ENCODE results near the gene RAB9A.

Gene RAB9A

GRCh38 chrX:13732246-13733067, 43.5 kb downstream of the RAB9A start:
- ChIA-PET CTCF (no interaction called here), POLR2A (no interaction called here)
- TF ChIP-seq CTCF (IDR thresholded peaks at IDR 0.05; ENCODE audit: control extremely low read depth, extremely low read depth, low read depth, missing control alignments), result no peak
- no peak for DNase-seq (ENCODE audit: extremely low spot score)

GRCh38 chrX:13733506-13733905, 44.6 kb downstream of the RAB9A start:
- ChIA-PET CTCF (interaction anchor here (0.9 kb wide), 1 partner anchor 17 kb away, joined by 3 read pairs; no protein-coding TSS in a partner anchor), POLR2A (interaction anchor here (2.2 kb wide), 1 partner anchor 64 kb away, joined by 8 read pairs; no protein-coding TSS in a partner anchor)
- DNase-seq (ENCODE audit: extremely low spot score), result no peak
- no peak for TF ChIP-seq CTCF (IDR thresholded peaks at IDR 0.05; ENCODE audit: control extremely low read depth, extremely low read depth, low read depth, missing control alignments)

- ChIA-PET POLR2A (interaction anchor here (0.5 to 2.2 kb wide), 5 partner anchors 27 to 65 kb away, joined by 3 to 8 read pairs (median 4); no protein-coding TSS in a partner anchor), CTCF (interaction anchor here (0.9 to 1.4 kb wide), 3 partner anchors 12 to 49 kb away, joined by 3 to 5 read pairs (median 4); no protein-coding TSS in a partner anchor)
- no peak for TF ChIP-seq CTCF (IDR thresholded peaks at IDR 0.05; ENCODE audit: control extremely low read depth, extremely low read depth, low read depth, missing control alignments)
- DNase-seq (ENCODE audit: extremely low spot score), result peak; percentile 94
Observed at GRCh38 chrX:13734278-13735172, 45.6 kb downstream of the RAB9A start, which contains the start of the genes OFD1 and TRAPPC2. Gene OFD1, plus strand, starts transcription at chrX:13734748. Its CDS starts 324 bp downstream, at chrX:13735072. Gene TRAPPC2, minus strand, starts transcription at chrX:13734620. Its CDS starts 14,657 bp downstream, at chrX:13719963.

GRCh38 chrX:13741695-13742094, 52.8 kb downstream of the RAB9A start:
- POLR2A ChIA-PET, result interaction anchor here (0.7 kb wide), 1 partner anchor 792 kb away, joined by 3 read pairs; no protein-coding TSS in a partner anchor
- no peak for DNase-seq (ENCODE audit: extremely low spot score)
- no peak for TF ChIP-seq CTCF (IDR thresholded peaks at IDR 0.05; ENCODE audit: control extremely low read depth, extremely low read depth, low read depth, missing control alignments)
- CTCF ChIA-PET, result interaction anchor here (0.8 to 2.1 kb wide), 3 partner anchors 9 to 17 kb away, joined by 3 to 7 read pairs (median 4); no protein-coding TSS in a partner anchor

DNA sequence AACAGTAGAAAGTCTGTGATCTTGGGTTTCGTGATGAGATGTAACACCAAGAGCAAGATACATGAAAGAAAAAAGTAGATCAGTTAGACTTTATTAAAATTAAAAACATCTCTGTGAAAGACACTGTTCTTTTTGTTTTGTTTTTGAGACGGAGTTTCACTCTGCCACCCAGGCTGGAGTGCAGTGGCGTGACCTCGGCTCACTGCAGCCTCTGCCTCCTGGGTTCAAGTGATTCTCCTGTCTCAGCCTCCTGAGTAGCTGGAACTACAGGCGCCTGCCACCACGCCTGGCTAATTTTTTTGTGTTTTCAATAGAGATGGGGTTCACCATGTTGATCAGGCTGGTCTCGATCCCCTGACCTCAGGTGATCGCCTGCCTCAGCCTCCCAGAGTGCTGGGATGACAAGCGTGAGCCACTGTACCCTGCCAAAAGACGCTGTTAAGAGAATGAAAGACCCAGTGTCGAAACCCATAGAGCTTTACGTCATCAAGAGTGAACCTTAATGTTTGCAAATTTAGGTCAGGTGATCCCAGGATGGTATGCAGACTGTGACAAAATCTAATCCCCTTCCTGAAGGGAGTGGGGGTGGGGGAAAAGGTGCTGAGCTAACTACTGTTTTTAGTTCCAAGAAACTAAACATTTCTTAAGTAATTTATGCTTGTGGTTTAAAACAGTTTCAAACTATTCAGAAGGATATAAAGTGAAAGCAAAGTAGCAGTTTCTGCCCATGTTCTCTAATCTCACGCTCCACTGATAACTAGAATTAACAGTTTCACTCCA, 53.7 kb downstream of the RAB9A start:
- POLR2A ChIA-PET, result interaction anchor here (0.6 kb wide), 1 partner anchor 73 kb away, joined by 3 read pairs; no protein-coding TSS in a partner anchor
- no peak for TF ChIP-seq CTCF (IDR thresholded peaks at IDR 0.05; ENCODE audit: control extremely low read depth, extremely low read depth, low read depth, missing control alignments)
- CTCF ChIA-PET, result interaction anchor here (1.5 to 2.1 kb wide), 2 partner anchors 8 to 17 kb away, joined by 4 to 7 read pairs; no protein-coding TSS in a partner anchor
- peak; percentile 60 for DNase-seq (ENCODE audit: extremely low spot score)
